Naive thymus-derived CD4-positive, alpha-beta T cell (primary cell): ENCODE measurements around the gene SRPRA. TPM values are rescaled to one million over a fixed set of nuclear protein-coding genes. Genes with fewer than 3 reads are reported as not detected.
"Not testable (repeated sequence)": the region's sequence is repeated elsewhere in the genome, so short reads cannot be mapped to it uniquely, and the experiment has no call there.

ENCODE experiments used
- ATAC-seq: fragments of 150-1000 bp; cut with Tn5 transposase; 2 replicates; pipeline ENCODE4 v1.10.0; 2021; ENCODE audit warnings: mild to moderate bottlenecking, moderate library complexity
- CTCF ChIA-PET: fragments of 350-600 bp; sonication (Branson Sonifier 250); formaldehyde crosslinking; loops from one replicate; lab custom pipeline; 2021; ENCODE audit warnings: antibody characterized with exemption; lab: Charles Lee
- POLR2A ChIA-PET: fragments of 350-600 bp; sonication (Branson Sonifier 250); formaldehyde crosslinking; loops from one replicate; lab custom pipeline; 2021; ENCODE audit warnings: antibody characterized with exemption, inconsistent platforms; lab: Charles Lee
- DNase-seq, 9 donors: peaks; one replicate each; pipeline versions ENCODE4 v3.0.0 to v3.0.0-alpha.2; 2020 to 2022; ENCODE audit warnings: mixed read lengths in 1 of 9
- H3K27ac ChIP-seq: one replicate; pipeline ENCODE4 v1.7.0; 2013; ENCODE audit warnings: mild to moderate bottlenecking, low read depth, low read length, moderate library complexity
- H3K27me3 ChIP-seq, 2 donors: one replicate each; pipeline ENCODE4 v1.7.0; 2013; ENCODE audit warnings: low read length in 2 of 2, mild to moderate bottlenecking in 2 of 2, moderate library complexity in 2 of 2; ENCODE audit not compliant: control insufficient read depth in 2 of 2, insufficient read depth in 2 of 2
- H3K36me3 ChIP-seq, 3 experiments: 1 replicate in 2 of 3; 2 replicates in 1 of 3; pipeline ENCODE4 v1.7.0; 2013; ENCODE audit warnings: low read length in 3 of 3, mild to moderate bottlenecking in 3 of 3, moderate library complexity in 1 of 3; ENCODE audit not compliant: insufficient read depth in 3 of 3, control insufficient read depth in 2 of 3
- H3K4me1 ChIP-seq, 2 donors: one replicate each; pipeline ENCODE4 v1.7.0; 2013; ENCODE audit warnings: low read length in 2 of 2, mild to moderate bottlenecking in 2 of 2, moderate library complexity in 1 of 2; ENCODE audit not compliant: control insufficient read depth in 2 of 2, insufficient read depth in 2 of 2
- H3K4me3 ChIP-seq: 2 replicates; pipeline ENCODE4 v1.7.0; 2013; ENCODE audit warnings: mild to moderate bottlenecking, low read length
- H3K9me3 ChIP-seq, 3 experiments: 1 replicate in 2 of 3; 2 replicates in 1 of 3; pipeline ENCODE4 v1.7.0; 2013; ENCODE audit warnings: low read length in 3 of 3; ENCODE audit not compliant: control insufficient read depth in 2 of 3
- H3K27ac Mint-ChIP-seq, 9 donors: one replicate each; pipeline ENCODE4 v1.8.0; 2020 to 2022; ENCODE audit warnings: mixed read lengths in 9 of 9, mild to moderate bottlenecking in 8 of 9, moderate library complexity in 5 of 9, inconsistent platforms in 2 of 9
- H3K27me3 Mint-ChIP-seq, 5 donors: one replicate each; pipeline ENCODE4 v1.8.0; 2021 to 2022; ENCODE audit warnings: mixed read lengths in 5 of 5, mild to moderate bottlenecking in 1 of 5
- H3K36me3 Mint-ChIP-seq, 5 donors: one replicate each; pipeline ENCODE4 v1.8.0; 2020 to 2022; ENCODE audit warnings: mixed read lengths in 5 of 5, mild to moderate bottlenecking in 3 of 5, inconsistent platforms in 1 of 5
- H3K4me1 Mint-ChIP-seq, 7 donors: one replicate each; pipeline ENCODE4 v1.8.0; 2020 to 2022; ENCODE audit warnings: mixed read lengths in 7 of 7, mild to moderate bottlenecking in 3 of 7, inconsistent platforms in 1 of 7
- H3K4me3 Mint-ChIP-seq, 10 donors: one replicate each; pipeline ENCODE4 v1.8.0; 2020 to 2022; ENCODE audit warnings: mild to moderate bottlenecking in 10 of 10, mixed read lengths in 10 of 10, moderate library complexity in 6 of 10, inconsistent platforms in 2 of 10
- H3K9me3 Mint-ChIP-seq, 11 donors: one replicate each; pipeline ENCODE4 v1.8.0; 2020 to 2022; ENCODE audit warnings: mixed read lengths in 11 of 11, mild to moderate bottlenecking in 4 of 11, inconsistent platforms in 1 of 11, moderate library complexity in 1 of 11
- intact Hi-C, 2 donors: fragments of 100-400 bp; cut with micrococcal nuclease; formaldehyde crosslinking; loops; one replicate each; pipeline ENCODE4 v1.15.1; 2023
- polyA plus RNA-seq, 2 donors: library from polyadenylated mRNA; unstranded; fragments of 300-500 nt; fragmentation: Illumina TruSeq; gene quantifications; one replicate each; pipeline ENCODE4 v1.2.3, GENCODE V29; 2021
- total RNA-seq, 6 experiments: library from RNA in 5 of 6; stranded (reverse) in 5 of 6; gene quantifications; 1 replicate in 5 of 6; 2 replicates in 1 of 6; pipeline ENCODE4 v1.2.3 and lab custom pipeline; 2021 to 2026

SRPRA gene
- total and polyA plus RNA-seq, 7 experiments from 2014 or later, result 81.6 to 179 (median 149) TPM

DNA sequence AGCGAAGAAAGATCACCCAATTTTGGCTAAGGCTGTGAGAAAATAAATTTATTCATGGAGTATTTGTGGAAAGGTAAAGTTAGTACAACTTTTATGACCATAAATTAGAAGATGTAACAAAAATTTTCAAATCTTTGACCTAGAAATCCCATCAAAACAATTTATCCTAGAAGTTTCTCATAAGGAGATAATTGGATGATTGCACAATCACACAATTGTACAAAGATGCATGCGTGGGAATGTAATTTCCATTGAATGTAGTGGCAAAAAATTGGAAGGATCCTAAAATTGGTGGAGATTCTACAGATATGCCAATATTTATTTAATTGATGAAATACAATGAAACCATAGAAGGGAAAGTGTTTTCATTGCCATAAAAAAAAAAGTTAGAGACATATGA is 11.6 kb downstream of the SRPRA start:
- CTCF ChIA-PET, result no interaction called here
- H3K4me1 Mint-ChIP-seq, result peaks cover 0 to 2% (median 0%) of the 10 kb centered on the region in 7 donors

DNA sequence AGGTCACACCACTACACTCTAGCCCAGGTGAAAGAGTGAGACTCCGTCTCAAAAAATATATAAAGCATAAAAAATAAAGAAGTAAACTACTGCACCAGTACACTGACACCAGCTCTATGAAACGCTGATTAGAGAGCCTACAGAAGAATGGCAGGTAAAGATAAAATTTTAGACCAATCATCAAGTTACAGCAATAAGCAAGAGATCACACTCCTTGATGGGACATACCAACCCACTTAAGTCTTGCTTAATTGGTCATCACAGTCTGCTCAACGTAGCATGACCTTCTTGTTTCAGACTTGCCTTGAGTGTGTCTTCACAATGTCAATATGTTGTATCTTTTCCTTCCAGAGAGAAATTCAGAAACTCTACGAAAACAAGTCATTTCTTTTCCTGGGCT is 12.5 kb downstream of the SRPRA start:
- intact Hi-C loops, result no loop called here

More for the DNA sequence above, 11.6 kb downstream of the SRPRA start:
- ATAC-seq (no peak), DNase-seq (no peak)
- Mint-ChIP-seq H3K4me3 (no peak overlapping the region), H3K9me3 (no peaks in the 10 kb centered on the region), H3K27ac (peak overlapping the region in 2 of 9 donors; percentile 8 to 75), H3K36me3 (peaks cover 0 to 8% (median 0%) of the 10 kb centered on the region in 5 donors), H3K27me3 (no peaks in the 10 kb centered on the region)
- H3K9me3 ChIP-seq, result no peaks in the 10 kb centered on the region
- intact Hi-C loops, result no loop called here
- no peak overlapping the region for H3K4me3 ChIP-seq
- POLR2A ChIA-PET, result no interaction called here
- no peak overlapping the region for H3K27ac ChIP-seq
- no peaks in the 10 kb centered on the region for H3K27me3 ChIP-seq
- H3K36me3 ChIP-seq, result peaks cover 0 to 15% (median 8%) of the 10 kb centered on the region in 3 experiments
- no peaks in the 10 kb centered on the region for H3K4me1 ChIP-seq

DNA sequence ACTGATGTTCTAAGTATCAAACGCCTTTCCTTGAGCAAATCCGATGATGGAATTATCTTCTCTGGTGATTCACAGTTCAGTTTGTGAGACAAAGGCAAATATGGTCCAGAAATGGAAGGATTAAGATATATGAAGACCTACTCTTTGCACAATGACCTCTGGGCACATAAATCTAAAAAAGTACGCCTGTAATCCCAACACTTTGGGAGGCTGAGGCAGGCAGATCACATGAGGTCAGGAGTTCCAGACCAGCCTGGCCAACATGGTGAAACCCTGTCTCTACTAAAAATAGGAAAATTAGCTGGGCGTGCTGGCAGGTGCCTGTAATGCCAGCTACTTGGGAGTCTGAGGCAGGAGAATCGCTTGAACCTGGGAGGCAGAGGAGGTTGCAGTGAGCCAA is 13.2 kb downstream of the SRPRA start:
- H3K27ac ChIP-seq, H3K4me1 ChIP-seq, CTCF ChIA-PET, intact Hi-C loops, H3K9me3 ChIP-seq, H3K36me3 ChIP-seq, DNase-seq, H3K9me3 Mint-ChIP-seq, H3K36me3 Mint-ChIP-seq, H3K27me3 Mint-ChIP-seq, H3K4me3 Mint-ChIP-seq, POLR2A ChIA-PET, H3K4me1 Mint-ChIP-seq, ATAC-seq, H3K4me3 ChIP-seq, H3K27me3 ChIP-seq: not testable (repeated sequence)
- H3K27ac Mint-ChIP-seq, result peak overlapping the region in 1 of 9 donors; percentile 67

More for the DNA sequence above, 12.5 kb downstream of the SRPRA start:
- no peak overlapping the region for H3K27ac ChIP-seq
- ChIA-PET CTCF (no interaction called here), POLR2A (no interaction called here)
- peaks cover 0 to 2% (median 0%) of the 10 kb centered on the region in 7 donors for H3K4me1 Mint-ChIP-seq
- no peak for ATAC-seq
- H3K27me3 Mint-ChIP-seq, result no peaks in the 10 kb centered on the region
- H3K27me3 ChIP-seq, result no peaks in the 10 kb centered on the region
- peak overlapping the region in 3 of 9 donors; percentile 28 to 75 (median 46) for H3K27ac Mint-ChIP-seq
- no peaks in the 10 kb centered on the region for H3K9me3 Mint-ChIP-seq
- no peak overlapping the region for H3K4me3 Mint-ChIP-seq
- no peaks in the 10 kb centered on the region for H3K4me1 ChIP-seq
- H3K4me3 ChIP-seq, result no peak overlapping the region
- H3K9me3 ChIP-seq, result no peaks in the 10 kb centered on the region
- peaks cover 0 to 11% (median 7%) of the 10 kb centered on the region in 3 experiments for H3K36me3 ChIP-seq
- DNase-seq, result no peak
- H3K36me3 Mint-ChIP-seq, result peaks cover 0 to 8% (median 0%) of the 10 kb centered on the region in 5 donors

DNA sequence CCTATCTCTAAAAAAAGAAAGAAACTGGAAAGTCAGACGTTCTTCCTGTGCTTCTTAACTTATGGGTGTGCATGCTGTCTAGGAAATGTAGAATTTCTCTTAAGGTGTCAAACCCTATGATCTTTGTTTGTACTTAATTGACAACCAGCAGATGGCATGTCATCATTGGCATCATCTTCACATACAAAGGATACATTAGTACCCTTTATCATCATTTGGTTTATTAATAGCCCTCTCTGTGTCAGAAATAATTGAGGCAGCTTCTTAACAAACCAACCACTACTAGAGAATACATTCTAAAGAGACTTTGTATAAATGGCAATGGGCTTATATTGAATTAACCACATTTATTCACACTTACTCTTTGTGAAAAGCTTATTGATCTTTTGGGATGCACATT is 13.9 kb downstream of the SRPRA start:
- no peaks in the 10 kb centered on the region for H3K27me3 Mint-ChIP-seq
- peaks cover 0 to 2% (median 0%) of the 10 kb centered on the region in 7 donors for H3K4me1 Mint-ChIP-seq
- H3K4me3 Mint-ChIP-seq, result no peak overlapping the region
- intact Hi-C loops, result no loop called here
- ChIA-PET CTCF (no interaction called here), POLR2A (interaction anchor here (1.1 kb wide), 1 partner anchor 13 kb away, joined by 3 read pairs; no protein-coding TSS in a partner anchor)
- H3K9me3 ChIP-seq, result no peaks in the 10 kb centered on the region
- H3K27ac ChIP-seq, result no peak overlapping the region
- no peak for DNase-seq
- peaks cover 0 to 5% (median 0%) of the 10 kb centered on the region in 3 experiments for H3K36me3 ChIP-seq
- H3K4me1 ChIP-seq, result no peaks in the 10 kb centered on the region
- no peaks in the 10 kb centered on the region for H3K9me3 Mint-ChIP-seq
- H3K36me3 Mint-ChIP-seq, result peaks cover 0 to 6% (median 4%) of the 10 kb centered on the region in 5 donors
- no peak for ATAC-seq
- H3K27ac Mint-ChIP-seq, result no peak overlapping the region
- no peaks in the 10 kb centered on the region for H3K27me3 ChIP-seq
- H3K4me3 ChIP-seq, result no peak overlapping the region

DNA sequence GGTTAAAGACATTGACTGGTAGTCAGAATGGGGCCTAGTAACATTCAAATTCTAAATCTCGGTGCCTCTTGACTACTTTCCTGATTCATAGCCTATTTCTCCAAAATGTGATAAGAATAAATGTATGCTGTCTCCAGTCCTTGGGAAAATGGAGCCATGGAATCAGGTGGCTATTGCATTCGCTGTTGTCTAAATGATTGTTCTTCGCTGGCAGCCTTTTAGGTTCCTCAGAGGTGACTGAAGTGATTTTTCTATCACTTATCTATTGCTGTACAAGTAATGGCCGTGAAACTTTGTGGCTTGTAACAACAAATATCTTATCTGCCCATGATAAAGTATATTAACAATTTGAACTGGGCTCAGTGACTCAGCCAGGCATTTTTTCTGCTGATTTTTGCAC is 15.4 kb downstream of the SRPRA start:
- no peak for DNase-seq
- Mint-ChIP-seq H3K27ac (no peak overlapping the region), H3K27me3 (no peaks in the 10 kb centered on the region), H3K9me3 (no peaks in the 10 kb centered on the region), H3K4me3 (no peak overlapping the region), H3K36me3 (peaks cover 0 to 7% (median 4%) of the 10 kb centered on the region in 5 donors), H3K4me1 (peaks cover 0 to 2% (median 0%) of the 10 kb centered on the region in 7 donors)
- H3K27me3 ChIP-seq, result no peaks in the 10 kb centered on the region
- ChIA-PET CTCF (no interaction called here), POLR2A (no interaction called here)
- H3K27ac ChIP-seq, result no peak overlapping the region
- peaks cover 0 to 5% (median 0%) of the 10 kb centered on the region in 3 experiments for H3K36me3 ChIP-seq
- intact Hi-C loops, result no loop called here
- H3K4me3 ChIP-seq, result no peak overlapping the region
- no peaks in the 10 kb centered on the region for H3K9me3 ChIP-seq
- no peak for ATAC-seq
- no peaks in the 10 kb centered on the region for H3K4me1 ChIP-seq

DNA sequence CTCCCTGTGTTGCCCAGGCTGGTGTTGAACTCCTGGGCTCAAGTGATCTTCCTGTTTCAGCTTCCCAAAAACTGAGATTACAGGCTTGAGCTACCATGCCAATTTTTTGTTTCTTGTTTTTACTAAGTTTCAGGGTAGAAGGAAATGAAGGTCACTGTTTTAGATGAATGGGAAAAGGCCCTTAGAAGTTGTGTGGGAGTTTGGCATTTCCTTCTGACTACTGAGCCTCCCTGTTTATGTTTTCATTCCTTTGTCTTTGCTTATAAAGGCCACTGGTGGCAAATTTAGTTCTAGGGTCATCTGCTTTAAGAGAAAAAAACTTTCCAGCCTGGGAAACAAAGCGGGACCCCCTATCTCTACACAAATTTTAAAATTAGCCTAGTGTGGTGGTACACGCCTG is 22.1 kb downstream of the SRPRA start:
- Histone ChIP-seq H3K4me3 (no peak overlapping the region), H3K27me3 (no peaks in the 10 kb centered on the region), H3K27ac (no peak overlapping the region), H3K4me1 (no peaks in the 10 kb centered on the region), H3K36me3 (peaks cover 0 to 6% (median 0%) of the 10 kb centered on the region in 3 experiments), H3K9me3 (no peaks in the 10 kb centered on the region)
- Mint-ChIP-seq H3K36me3 (peaks cover 0 to 23% (median 8%) of the 10 kb centered on the region in 5 donors), H3K4me1 (no peaks in the 10 kb centered on the region), H3K9me3 (no peaks in the 10 kb centered on the region), H3K27me3 (no peaks in the 10 kb centered on the region), H3K4me3 (no peak overlapping the region), H3K27ac (no peak overlapping the region)
- ATAC-seq (no peak), DNase-seq (no peak)
- ChIA-PET CTCF (no interaction called here), POLR2A (interaction anchor here (1.2 kb wide), 1 partner anchor 11 kb away, joined by 3 read pairs; no protein-coding TSS in a partner anchor)
- intact Hi-C loops, result no loop called here

DNA sequence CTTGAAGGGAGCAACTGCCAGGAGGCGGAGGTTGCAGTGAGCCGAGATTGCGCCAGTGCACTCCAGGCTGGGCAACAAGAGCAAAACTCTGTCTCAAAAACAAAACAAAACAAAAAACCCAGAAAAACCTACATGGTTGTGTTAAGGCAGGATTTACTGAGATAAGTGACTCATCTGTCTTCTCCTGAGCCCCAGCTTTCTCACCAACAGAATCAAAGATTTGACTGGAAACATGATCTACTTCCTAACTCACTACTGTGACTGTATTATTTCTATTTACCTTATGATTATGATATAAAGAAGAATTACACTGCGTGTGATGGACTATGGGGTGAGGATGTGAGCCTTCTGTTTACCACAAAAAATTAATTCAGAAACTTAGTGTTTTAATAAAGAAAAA is 35.3 kb downstream of the SRPRA start:
- ChIA-PET POLR2A (no interaction called here), CTCF (no interaction called here)
- Mint-ChIP-seq H3K4me1 (peaks cover 0 to 6% (median 4%) of the 10 kb centered on the region in 7 donors), H3K27ac (no peak overlapping the region), H3K9me3 (no peaks in the 10 kb centered on the region), H3K4me3 (no peak overlapping the region), H3K36me3 (peaks cover 8 to 29% (median 14%) of the 10 kb centered on the region in 5 donors), H3K27me3 (no peaks in the 10 kb centered on the region)
- Histone ChIP-seq H3K4me3 (no peak overlapping the region), H3K36me3 (peaks cover 0 to 3% (median 0%) of the 10 kb centered on the region in 3 experiments), H3K4me1 (no peaks in the 10 kb centered on the region), H3K9me3 (no peaks in the 10 kb centered on the region), H3K27me3 (no peaks in the 10 kb centered on the region), H3K27ac (no peak overlapping the region)
- DNase-seq, result no peak
- ATAC-seq, result no peak
- intact Hi-C loops, result no loop called here
